Peyer's patch (tissue), 4 donors: Measurements from ENCODE around the gene CDC25B.

Experiments used
- POLR2A ChIP-seq, 2 donors: fragments of 450-650 bp; IDR thresholded peaks; one replicate each; pipeline ENCODE4 v1.5.1; 2017; ENCODE audit warnings: antibody characterized with exemption in 2 of 2, mild to moderate bottlenecking in 2 of 2, moderate library complexity in 2 of 2
- TF ChIP-seq, protein P1 (sequence below), 6 experiments: fragments of 450-650 bp in 4 of 6; fragments of 200-600 bp in 2 of 6; sonication (generic) in 1 of 6; IDR thresholded peaks; one replicate each; pipeline ENCODE4 v1.5.1; 2017 to 2019; ENCODE audit warnings: antibody characterized with exemption in 6 of 6, mild to moderate bottlenecking in 3 of 6, moderate library complexity in 1 of 6

DNA sequence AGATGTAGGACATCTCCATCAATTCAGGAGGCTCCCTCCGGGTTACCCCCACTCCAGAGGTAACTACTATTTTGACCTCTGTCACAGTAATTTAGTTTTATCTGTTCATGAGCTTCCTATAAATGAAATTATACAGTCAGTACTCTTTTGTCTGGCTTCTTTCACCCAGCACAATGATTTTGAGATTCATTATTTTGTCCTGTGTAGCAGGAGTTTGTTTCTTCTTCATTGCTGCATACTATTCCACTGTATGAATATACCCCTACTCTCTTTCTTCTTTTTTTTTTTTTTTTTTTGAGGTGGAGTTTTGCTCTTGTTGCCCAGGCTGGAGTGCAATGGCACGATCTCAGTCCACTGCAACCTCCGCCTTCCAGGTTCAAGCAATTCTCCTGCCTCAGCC lies 12.4 kb downstream of the CDC25B start:
- TF ChIP-seq, protein P1, sequence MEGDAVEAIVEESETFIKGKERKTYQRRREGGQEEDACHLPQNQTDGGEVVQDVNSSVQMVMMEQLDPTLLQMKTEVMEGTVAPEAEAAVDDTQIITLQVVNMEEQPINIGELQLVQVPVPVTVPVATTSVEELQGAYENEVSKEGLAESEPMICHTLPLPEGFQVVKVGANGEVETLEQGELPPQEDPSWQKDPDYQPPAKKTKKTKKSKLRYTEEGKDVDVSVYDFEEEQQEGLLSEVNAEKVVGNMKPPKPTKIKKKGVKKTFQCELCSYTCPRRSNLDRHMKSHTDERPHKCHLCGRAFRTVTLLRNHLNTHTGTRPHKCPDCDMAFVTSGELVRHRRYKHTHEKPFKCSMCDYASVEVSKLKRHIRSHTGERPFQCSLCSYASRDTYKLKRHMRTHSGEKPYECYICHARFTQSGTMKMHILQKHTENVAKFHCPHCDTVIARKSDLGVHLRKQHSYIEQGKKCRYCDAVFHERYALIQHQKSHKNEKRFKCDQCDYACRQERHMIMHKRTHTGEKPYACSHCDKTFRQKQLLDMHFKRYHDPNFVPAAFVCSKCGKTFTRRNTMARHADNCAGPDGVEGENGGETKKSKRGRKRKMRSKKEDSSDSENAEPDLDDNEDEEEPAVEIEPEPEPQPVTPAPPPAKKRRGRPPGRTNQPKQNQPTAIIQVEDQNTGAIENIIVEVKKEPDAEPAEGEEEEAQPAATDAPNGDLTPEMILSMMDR (IDR thresholded peaks at IDR 0.05), result no peak
- TF ChIP-seq POLR2A (IDR thresholded peaks at IDR 0.05), result no peak
